NCI-H1417 (cell line): ENCODE measurements around the gene GTF3C1.
"Not testable (repeated sequence)": the region's sequence is repeated elsewhere in the genome, so short reads cannot be mapped to it uniquely, and the experiment has no call there.

Experiments used
- DNase-seq, 3 experiments: peaks; one replicate each; lab custom pipeline; 2025; lab: John Stamatoyannopoulos, UW

The GTF3C1 gene

DNA sequence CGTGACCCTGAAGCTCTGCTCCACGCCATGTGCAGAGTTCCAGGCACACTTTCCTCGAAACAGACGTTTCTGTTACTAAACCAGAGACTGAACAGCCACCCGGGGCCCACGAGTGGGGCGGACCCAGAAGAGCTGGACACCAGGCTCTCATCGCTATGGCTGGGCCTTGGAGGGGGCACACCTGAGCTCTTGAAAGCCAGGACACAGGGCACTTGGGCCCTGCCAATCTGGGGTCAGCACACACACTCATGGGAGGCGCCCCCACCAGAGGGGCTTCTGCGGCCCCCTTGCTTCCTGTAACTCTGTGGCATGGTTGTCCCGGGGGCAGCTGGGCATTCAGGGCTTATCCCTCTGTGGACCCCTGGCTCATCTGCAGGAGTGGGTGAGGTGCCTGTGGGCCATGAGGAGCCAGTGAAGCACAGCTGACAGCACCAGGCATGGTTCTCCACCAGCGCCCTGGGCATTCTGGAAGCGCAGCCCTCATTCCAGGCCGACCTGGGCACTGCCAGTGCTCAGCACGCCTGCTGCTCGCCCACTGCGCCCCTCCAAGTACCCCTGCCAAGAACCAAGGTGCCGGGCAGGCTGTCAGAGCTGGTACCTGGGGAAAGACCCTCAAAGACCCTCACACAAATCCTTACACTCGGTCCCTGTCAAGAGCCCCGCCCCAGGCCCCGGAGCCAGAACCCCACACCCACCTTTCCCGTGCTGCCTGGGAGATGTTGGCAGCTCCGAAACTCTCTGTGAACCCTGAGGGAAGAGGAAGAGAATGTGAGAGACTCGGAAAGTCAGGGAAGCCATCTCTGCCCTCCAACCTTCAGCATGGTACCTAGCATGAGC, 86.6 kb downstream of the GTF3C1 start:
- no peak for DNase-seq

DNA sequence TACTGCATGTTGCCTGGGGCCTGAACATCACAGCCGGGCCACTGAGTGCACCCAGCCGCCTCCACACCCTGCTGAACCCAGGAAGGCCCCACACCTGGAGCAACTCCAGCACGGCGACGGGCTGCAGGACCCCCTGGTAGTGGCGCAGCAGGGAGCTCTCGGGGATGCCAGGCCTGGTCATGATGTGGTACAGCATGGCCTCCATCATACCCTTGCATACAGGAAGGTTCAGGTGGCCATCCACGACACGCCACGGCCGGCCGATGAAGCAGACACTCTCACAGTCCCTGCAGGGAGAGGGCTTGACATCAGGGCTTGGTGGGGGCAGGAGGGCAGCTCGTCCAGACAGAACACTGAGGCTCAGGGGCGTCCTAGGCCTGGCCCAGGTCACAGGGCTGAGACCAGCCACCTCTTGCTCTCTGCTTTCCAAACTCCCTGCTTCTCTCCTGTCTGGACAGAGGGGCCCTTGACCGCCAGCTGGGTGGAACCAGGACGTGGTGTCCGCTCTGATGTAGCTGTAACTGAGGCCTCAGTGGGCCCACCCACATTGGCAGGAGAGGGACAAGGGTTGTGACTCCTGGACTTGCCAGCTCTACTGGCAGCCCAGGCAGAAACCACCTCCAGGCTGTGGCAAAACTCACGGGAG, 87.4 kb downstream of the GTF3C1 start:
- DNase-seq: no peak

DNA sequence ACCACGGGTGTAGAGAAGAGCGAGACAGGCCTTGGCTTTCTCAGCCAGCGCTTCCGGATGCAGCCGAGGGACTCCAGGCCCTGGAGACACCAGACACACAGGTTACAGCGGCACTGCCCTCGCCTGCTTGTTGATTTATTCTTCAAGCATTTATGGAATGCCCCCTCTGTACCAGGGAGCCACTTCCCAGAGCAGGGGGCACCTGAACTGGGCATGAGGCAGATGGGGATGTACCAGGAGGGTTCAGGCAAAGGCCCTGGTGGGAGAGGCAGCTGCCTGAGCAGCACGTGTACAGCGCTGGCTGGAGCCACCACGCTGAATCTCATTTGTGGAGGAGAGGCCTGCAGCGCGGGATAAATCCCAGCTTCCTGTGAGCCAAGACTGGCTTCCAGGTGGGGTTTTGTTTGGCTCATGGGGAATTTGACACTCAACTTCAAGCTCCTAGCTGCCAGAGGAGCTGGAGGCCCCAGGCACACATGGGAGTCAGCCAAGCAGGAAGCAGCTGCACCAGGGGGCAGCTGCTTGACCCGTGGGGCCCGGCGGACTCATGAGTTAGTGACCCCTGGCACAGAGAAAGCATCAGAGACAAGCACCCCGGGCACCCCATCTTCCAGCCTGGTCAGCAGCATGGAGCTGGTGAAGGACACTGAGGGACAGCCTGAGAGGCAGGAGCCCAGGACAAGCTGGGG, 88.1 kb downstream of the GTF3C1 start:
- no peak for DNase-seq

DNA sequence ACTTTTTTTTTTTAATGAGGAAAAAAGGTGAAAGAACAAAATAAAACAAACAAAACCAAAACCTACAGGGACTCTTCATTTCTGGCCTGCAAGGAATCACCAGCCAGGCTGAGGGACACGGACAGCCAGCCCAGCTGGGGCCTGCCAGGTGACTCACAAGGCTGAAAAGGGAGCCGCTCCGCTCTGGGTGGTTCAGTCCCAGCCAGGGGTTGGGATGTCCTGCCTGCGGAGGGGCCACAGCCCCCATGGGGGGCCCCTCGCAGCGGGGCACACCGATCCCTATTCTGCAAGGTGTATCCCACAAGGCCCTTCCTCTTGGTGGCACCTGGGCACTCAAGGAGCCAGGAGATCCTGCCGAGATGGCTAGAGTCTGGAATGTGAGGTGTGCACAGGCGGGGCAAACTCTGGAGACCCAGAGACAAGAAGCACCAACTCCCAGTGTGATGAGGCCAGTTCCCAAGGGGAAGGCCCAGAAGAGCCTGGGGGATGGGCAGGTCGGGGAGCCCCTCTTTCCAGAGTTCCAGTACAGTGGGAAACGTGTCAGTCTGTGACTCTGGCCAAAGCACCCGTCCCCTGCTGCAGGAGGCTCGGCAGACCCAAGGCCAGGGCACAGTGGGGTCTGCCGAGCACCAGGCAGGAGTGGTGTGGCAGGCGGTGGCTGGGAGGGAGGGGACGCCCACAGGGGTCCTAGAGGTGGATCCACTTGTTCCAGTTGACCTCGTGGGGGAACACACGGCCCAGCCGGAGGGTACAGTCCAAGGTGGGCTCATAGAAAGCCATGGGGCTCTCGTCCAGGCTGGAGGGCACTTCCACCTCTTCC, 88.8 kb downstream of the GTF3C1 start:
- DNase-seq: no peak

DNA sequence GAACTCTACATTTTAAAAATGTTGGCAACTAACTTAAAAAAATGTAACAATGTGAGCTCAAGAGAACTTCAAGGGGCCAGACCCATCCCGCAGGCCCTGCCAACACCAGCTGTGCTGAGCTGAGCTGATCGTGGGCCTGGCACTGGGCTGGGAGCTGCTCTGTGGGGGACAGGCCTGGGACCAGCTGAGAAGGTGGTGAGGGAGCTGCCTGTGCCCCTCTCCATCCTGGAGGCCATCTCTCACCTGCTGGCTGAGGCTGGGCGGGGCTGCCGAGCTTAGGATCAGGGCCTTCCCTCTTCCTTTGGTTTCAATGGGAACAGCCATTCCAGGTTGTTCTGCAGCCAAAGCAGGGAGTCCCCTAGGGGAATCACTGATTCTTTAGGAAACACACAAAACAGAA, 89.5 kb downstream of the GTF3C1 start:
- no peak for DNase-seq

DNA sequence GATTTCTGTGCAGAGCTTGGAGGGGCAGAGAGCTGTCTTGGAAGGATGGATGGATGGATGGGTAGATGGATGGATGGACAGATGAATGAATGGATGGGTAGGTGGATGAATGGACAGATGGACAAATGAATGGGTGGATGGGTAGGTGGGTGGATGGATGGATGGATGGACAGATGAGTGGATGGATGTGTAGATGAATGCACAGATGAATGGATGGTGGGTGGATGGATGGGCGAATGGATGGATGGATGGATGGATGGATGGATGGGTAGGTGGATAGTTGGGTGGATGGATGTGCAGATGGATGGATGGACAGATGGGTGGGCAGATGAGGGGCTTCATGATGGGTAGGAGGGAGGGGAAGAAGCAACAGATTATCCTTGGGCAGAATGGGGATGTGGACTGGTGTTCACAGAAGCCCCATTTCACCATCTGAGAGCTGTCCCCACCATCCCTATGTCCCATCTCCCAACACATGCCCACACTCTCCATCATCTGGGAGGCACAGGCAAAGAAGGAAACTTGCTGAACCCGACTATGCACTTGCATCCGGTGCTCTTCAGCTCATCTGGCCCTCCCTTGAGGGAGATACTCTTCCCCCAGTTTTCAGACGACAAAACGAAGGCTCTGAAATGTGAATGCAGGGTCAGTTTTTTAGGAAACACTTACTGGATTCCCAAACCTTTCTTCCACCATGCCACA, 90.6 kb downstream of the GTF3C1 start:
- no peak for DNase-seq

DNA sequence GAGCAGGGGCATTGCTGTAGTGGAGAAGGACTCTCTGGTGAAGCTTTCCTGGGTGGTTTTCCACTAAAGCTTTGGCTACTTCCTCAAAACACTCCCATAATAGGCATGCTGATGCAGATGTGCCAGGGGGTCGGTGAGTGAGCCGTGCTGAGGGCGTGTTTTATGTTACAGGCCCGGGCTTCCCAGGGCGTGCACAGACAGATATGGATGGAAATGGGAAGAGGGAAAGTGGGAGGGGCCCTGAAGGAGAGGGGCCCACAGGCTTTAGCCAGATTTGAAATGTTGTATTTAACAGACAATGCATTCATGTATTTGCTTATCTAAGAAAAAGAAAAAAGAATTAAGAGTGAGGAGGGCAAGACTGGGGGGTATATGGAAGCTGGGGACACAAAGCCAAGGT, 91.5 kb downstream of the GTF3C1 start:
- no peak for DNase-seq

DNA sequence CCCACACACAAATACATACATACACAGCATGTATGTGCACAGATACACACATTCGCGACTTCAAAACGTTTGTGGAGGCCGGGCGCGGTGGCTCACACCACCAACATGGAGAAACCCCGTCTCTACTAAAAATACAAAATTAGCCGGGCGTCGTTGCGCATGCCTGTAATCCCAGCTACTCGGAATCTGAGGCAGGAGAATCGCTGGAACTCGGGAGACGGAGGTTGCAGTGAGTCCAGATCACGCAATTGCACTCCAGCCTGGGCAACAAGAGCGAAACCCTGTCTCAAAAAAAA, 92.2 kb downstream of the GTF3C1 start:
- DNase-seq: not testable (repeated sequence)

DNA sequence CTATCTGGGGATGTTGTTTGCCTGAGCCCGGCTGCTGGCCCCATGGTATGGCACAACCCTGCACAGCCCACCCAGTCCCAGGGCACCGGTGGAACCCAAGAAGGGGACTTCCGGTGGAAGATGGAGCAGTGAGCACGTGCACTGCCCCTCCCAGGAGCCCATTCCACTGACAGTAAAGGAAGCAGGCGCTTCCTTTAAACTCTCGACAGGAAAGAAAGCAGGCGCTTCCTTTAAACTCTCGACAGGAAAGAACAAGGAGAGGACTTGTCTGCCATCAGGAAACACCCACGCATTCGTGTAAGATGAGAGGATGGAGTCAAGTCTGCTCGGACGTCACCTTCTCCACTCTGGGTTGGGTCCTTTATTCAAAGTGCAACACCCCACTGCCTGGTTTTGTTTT, 94.0 kb downstream of the GTF3C1 start:
- no peak for DNase-seq

DNA sequence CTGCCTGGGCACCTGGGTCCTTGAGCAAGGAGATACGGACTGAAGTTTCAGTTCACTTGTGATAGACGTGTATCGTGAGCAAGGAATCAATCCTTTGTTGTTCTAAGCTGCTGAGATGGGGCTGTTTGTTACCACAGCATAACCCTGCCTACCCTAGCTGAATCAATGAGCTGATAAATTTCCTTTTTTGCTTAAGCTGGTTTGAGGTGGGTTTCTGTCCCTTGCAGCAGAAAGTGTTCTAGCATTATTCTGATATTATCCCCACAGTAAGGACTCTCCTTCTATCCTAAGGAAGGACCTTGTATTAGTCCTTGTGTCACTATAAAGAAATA, 96.3 kb downstream of the GTF3C1 start:
- DNase-seq: no peak

DNA sequence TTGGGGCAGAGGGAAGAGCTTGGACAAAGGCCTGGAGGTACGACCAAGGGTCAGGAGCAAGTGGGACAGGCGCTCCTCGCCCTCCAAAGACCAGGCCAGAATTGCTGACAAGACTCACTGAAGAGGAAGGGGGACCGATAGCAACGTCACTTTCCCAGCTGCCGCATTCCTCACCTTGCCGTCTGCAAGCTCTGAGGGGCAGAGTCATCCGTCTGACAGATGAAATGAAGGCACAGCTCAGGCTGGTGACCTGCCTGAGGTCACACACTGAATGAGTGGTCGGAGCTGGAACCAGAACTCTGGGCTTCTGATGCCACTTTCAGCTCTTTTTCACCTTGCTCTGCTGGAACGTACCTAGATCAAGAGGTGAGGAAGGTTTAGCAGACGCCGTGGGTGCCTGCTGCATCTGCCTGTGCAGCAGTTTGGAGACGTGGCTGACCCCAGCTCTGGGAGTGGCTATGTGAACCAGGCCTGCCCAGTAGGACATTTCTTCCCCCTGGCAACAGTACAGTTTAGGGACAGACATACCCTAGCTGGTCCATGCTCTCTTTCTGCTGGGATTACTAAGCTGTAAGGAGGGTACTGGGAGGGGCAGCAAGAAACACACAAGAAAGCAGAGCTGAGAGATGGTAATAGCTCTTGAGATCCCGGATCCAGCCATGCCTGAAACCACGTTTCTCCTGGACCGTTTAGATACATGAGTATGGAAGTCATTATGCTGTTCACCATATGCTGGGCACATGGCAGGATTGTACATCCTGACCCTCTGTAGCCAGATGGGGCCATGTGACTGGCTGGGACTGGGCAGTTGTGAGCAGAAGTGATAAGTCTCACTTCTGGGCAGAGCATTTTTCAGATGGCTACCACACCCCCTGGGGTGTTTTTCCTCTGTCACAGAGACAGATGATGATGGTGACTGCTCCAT, 96.9 kb downstream of the GTF3C1 start:
- no peak for DNase-seq

DNA sequence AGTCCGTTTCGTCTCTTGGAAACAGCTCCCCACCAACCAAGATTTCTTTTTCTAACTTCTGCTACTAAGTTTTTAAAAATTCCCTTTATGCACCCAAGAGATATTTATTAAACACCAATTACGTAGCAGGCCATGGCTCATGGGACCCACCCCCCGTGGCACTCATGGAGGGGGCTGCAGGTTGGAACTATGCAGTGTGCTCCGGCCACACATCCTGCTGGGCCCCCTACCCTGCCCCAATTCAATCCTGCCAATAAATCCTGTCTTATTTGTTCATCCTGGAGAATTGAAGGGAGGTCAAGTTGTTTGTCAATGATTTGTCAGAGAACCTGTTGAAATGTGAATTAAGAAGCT, 99.5 kb downstream of the GTF3C1 start:
- DNase-seq: no peak

DNA sequence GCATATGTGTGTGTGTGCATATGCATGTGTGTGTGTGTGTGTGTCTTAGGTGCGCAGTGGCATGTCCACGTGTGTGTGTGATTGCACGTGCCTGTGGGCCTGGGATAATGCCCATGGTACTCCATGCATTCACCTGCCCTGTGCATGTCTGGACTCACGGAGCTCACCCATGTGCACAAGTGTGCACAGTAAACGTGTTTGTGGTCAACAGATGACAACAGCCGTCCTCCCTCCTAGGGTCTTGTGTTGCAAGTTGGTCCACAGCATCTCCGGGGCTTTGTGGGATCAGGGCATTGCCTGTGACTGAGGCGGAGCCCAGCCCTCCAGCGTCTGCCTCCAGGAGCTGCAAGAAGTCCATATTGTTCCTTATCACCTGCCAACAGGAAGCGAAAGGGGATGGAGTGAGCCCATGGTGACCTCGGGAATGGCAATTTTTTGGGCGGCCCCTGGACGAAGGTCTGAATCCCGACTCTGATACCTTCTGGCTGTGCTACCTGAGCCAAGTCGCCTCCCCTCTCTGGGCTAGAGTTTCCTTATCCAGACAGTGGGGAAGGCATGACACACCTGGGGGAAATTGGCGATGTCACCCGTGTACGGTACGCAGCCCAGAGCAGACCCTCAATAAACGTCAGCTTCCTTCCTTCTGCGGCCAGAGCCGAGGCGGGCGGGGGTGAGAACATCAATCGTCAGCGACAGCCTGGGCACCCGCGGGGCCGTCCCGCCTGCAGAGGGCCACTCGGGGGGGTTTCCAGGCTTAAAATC, 100.1 kb downstream of the GTF3C1 start:
- DNase-seq: no peak

DNA sequence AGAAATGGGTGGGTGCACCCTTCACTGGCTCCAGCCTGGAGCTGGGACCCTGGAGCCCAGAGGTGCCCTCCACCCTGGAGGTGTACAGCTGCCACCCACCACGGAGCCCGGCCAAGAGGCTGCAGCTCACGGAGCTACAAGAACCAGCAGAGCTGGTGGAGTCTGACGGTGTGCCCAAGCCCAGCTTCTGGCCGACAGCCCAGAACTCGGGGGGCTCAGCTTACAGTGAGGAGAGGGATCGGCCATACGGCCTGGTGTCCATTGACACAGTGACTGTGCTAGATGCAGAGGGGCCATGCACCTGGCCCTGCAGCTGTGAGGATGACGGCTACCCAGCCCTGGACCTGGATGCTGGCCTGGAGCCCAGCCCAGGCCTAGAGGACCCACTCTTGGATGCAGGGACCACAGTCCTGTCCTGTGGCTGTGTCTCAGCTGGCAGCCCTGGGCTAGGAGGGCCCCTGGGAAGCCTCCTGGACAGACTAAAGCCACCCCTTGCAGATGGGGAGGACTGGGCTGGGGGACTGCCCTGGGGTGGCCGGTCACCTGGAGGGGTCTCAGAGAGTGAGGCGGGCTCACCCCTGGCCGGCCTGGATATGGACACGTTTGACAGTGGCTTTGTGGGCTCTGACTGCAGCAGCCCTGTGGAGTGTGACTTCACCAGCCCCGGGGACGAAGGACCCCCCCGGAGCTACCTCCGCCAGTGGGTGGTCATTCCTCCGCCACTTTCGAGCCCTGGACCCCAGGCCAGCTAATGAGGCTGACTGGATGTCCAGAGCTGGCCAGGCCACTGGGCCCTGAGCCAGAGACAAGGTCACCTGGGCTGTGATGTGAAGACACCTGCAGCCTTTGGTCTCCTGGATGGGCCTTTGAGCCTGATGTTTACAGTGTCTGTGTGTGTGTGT, 100.9 kb downstream of the GTF3C1 start:
- no peak for DNase-seq

DNA sequence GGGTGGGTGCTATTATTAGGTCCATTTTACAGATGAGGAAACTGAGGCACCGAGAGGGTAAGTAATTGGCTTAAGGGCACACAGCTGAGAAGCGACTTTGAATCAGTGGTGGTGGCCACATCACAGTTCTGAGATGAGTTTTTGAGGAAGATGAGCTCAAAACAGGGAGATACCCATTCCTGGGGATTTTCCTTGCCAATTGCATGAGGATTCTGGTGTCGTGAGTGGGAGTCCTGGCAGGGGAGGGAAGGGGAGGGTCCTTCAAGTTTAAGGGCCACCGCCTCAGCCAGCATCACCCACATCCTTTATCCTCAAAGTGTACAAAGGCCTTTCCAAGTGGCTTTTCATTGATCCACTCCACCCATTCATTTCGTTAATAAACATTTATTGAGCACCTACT, 102.4 kb downstream of the GTF3C1 start:
- DNase-seq: no peak

DNA sequence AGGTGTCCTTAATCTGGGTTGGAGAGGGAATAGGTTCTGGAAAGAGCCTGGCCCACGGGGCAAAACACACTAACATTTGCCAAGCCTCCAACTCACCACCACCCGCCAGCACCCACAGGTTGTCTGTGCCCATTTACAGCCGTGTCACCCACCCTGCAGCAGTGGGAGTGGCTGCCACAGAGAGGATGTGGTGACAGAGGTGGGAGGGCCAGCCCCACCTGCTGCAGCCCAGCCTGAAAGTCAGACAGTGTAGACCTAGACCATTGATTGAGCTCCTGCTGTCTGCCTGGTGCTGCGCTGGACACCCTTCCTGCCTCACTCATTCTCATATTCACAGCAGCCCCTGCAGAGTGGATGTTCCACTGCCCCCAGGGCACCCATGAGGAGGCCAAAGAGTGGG, 103.0 kb downstream of the GTF3C1 start:
- no peak for DNase-seq

DNA sequence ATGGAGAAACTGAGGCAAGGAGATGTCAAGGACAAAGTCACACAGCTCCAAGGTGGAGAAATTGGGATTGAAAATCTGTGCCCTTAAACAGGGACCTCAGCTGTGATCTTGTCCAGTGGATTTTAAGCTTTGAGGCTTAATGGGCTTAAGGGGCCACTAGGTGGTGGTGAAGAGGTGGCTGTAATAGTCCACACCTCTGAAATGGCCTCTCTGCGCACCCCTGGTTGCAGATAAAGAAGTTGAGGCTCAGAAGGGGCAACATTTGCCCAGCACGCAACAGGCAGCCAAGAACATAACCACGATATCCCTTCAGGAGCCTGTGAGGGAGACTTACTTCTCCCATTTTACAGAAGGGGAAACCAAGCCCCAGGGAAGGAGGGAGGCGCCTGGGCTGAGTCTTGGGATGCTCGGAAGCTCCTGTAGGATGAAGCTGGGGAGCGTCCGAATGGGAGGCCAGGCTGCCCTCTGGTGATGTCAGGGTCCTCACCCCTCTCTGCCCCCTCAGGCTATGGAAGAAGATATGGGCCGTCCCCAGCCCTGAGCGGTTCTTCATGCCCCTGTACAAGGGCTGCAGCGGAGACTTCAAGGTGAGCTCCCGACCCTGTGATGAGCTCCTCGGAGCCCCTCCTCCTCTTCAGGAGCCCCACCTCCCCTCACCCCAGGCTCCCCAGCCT, 104.1 kb downstream of the GTF3C1 start:
- DNase-seq: no peak

DNA sequence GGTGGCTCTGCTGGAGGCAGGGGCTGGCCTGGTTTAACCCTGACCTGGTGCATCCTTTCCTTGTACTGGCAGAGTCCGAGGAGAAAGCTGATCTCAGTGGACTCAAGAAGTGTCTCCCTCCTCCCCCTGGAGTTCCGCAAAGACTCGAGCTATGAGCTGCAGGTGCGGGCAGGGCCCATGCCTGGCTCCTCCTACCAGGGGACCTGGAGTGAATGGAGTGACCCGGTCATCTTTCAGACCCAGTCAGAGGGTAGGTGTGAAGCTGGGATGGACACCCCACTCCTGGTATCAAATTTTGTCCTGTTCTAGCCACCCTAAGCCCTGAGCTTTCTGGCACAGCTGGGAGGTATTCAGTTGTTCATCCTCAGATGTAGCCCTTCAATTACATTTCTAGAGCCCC, 105.2 kb downstream of the GTF3C1 start:
- no peak for DNase-seq

DNA sequence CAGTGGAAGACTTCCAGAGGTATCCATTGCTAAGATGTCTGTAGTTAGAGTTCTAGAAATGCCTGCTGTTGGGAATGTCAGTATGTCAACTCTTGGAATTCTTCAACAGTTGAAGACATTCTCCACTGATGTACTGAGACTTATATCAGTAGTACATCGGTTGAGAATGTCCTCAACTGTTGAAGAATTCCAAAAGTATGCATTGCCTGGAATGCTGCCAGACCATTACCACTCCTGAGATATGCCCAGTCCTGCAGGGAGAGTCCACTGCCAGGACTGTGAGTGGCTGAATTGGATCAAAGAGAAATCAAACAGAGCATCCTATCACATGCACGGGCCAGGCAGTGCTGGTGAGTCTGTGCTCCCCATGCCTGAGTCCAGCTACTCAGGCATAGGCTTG, 105.7 kb downstream of the GTF3C1 start:
- DNase-seq: no peak
